HG03097 (cell line): Measurements from ENCODE around the gene DPH7.
"Not testable (repeated sequence)": the region's sequence is repeated elsewhere in the genome, so short reads cannot be mapped to it uniquely, and the experiment has no call there.

Source experiments
- ATAC-seq: cut with Tn5 transposase; IDR thresholded peaks from one replicate; pipeline ENCODE4 v1.9.1; 2021; ENCODE audit not compliant: unreplicated experiment, low FRiP score

Gene DPH7

GRCh38 chr9:137581361-137582285 lies 2.9 kb upstream of the DPH7 start:
- ATAC-seq, result no peak

GRCh38 chr9:137580954-137581322 lies 2.2 kb upstream of the DPH7 start:
- no peak for ATAC-seq

- no peak for ATAC-seq
Measured at GRCh38 chr9:137580209-137580953, 1.7 kb upstream of the DPH7 start.

- ATAC-seq, result no peak
Measured at GRCh38 chr9:137579259-137579604, 507 bp upstream of the DPH7 start.

DNA sequence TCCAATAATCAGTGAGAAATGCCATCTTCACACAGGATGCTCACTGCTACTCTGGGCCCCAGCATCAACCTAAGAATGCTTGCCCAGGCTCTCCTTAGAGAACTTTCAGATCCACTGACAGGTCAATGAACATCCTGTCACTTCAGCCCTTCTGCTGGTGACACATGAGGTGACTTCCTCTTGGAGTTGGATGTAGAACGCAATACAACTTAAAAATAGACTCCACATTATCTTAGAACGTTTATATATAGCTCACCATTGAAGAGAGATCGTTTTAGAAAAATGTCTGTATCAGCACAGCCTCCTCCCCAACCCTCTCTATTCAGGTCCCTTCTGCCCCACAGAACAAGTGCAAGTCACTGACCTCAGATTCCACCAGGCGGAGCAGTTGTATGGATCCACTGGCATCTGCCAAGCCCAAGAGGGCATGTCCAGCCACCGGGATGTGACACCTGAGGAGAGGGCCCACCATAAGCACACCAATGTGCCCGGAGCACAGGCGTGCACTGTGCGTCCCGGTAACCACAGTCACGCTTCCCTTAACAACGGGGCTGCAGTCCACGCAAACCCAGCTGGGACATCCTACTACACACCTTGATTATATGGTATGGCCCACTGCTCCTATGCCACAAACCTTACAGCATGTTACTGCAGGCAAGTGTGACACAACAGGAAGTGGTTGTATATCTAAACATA lies 2.9 kb downstream of the DPH7 start:
- ATAC-seq, result no peak

DNA sequence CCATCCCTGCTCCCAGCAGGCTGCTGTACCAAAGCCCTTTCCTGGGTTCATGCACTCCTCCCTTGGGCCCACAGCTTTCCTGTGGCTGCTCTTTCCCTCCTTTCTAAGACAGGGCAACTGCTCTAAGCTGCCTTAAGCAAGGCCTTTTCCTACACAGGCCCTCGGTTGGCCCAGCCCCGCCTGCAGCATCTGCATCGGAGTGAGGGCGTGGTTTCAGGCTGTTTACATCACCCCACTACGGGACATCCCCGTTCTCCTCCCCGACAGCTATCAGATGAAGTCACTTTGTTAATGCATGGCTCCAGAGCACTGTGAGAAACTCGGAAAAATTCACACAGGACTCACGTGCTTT lies 3.4 kb downstream of the DPH7 start:
- no peak for ATAC-seq

GRCh38 chr9:137574192-137574591 lies 4.5 kb downstream of the DPH7 start:
- no peak for ATAC-seq

- ATAC-seq, result no peak
Measured at GRCh38 chr9:137570566-137570965, 8.2 kb downstream of the DPH7 start.

DNA sequence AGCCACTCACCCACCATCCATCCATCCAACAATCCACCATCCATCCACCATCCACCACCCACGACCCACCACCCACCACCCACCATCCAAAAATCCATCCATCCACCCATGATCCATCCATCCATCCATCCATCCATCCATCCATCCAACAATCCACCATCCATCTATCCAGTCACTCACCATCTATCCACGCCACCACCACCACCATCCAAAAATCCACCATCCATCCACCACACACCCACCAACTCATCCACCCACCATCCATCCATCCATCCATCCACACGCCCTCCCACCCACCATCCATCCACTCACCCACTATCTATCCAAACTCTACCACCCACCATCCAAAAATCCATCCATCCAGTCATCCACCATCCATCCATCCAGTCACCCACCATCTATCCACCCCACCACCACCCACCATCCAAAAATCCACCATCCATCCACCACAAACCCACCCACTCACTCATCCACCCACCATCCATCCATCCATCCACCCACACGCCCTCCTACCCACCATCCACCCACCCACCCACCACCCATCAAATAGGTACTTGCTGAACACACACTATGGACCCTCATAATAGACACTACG lies 9.0 kb downstream of the DPH7 start:
- no peak for ATAC-seq

DNA sequence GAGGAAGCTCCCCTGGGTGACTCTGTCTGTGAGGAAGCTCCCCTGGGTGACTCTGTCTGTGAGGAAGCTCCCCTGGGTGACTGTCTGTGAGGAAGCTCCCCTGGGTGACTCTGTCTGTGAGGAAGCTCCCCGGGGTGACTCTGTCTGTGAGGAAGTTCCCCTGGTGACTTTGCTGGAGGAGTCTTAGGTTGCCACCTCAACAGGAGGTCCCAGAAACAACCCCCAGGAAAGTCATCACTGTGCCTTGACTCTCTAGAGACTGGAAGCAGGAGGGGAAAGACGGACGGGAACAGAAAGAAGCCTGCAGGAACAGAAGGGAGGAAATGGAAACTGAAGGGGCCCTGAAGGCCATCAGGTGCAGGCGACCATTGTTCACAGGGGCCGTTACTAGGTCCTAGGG lies 10.3 kb downstream of the DPH7 start:
- not testable (repeated sequence) for ATAC-seq

DNA sequence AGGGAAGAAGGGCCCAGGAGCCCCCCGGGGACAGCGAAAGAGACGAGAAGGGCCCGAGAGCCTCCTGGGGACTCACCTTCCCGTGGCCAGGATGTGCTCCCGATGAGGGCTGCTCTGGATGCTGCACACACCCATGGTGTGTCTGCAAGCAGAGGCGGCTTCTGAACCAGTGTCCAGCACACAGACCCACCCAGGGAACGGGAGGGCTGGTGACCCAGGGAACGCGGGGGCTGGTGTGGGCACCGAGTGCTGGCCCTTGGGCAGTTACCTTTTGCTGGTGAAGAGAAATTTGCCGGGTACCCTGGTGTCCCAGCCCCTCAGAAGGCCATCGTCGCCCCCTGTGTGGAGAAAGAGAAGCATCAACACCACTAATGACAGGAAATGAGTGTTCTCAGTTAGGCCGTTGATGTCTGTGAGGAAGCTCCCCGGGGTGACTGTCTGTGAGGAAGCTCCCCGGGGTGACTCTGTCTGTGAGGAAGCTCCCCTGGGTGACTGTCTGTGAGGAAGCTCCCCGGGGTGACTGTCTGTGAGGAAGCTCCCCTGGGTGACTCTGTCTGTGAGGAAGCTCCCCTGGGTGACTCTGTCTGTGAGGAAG lies 13.8 kb downstream of the DPH7 start:
- ATAC-seq, result no peak

- no peak for ATAC-seq
Measured at GRCh38 chr9:137564134-137564533, 14.6 kb downstream of the DPH7 start.

DNA sequence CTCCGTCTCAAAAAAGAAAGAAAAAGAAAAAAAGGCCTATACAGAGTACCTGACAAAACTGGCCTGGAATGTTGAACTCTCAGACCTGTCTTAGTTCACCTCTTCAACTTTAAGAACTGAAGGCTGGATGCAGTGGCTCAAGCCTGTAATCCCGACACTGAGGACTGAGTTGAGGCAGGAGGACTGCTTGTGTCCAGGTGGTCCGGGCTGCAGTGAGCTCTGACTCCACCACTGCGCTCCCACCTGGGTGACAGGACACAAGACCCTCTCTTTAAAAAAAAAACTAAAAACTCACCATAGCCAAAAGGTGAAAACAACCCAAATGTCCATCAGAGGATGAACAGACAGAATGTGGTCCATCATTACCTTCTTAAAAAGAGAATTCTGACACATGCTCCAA lies 20.6 kb downstream of the DPH7 start:
- no peak for ATAC-seq

- ATAC-seq, result no peak
Measured at GRCh38 chr9:137556069-137556838, 22.5 kb downstream of the DPH7 start.

GRCh38 chr9:137555179-137555578 lies 23.5 kb downstream of the DPH7 start:
- no peak for ATAC-seq

DNA sequence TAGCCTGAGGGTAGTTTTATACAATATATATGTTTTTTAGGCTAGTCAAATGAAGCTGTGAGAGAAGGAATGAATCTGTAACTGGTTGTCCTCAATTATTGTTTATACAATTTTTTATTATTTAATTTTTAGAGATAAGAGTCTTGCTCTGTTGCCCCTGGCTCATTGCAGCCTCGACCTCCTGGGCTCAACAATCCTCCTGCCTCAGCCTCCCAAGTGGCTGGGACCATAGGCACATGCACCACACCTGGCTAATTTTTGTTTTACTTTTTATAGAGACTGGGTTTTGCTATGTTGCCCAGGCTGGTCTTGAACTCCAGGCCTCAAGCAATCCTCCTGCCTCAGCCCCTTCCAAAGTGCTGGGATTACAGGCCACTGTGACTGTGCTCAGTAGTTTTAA lies 24.4 kb downstream of the DPH7 start:
- ATAC-seq, result no peak

- ATAC-seq, result not testable (repeated sequence)
Measured at GRCh38 chr9:137553654-137554053, 25.1 kb downstream of the DPH7 start.

- peak; percentile 15 for ATAC-seq
Measured at GRCh38 chr9:137552022-137552768, 26.5 kb downstream of the DPH7 start.
